HG03097 (cell line): ENCODE data around the gene CEACAM7.
"Not testable (repeated sequence)": the region's sequence is repeated elsewhere in the genome, so short reads cannot be mapped to it uniquely, and the experiment has no call there.

Experiments
- ATAC-seq: cut with Tn5 transposase; IDR thresholded peaks from one replicate; pipeline ENCODE4 v1.9.1; 2021; ENCODE audit not compliant: unreplicated experiment, low FRiP score

CEACAM7 gene

GRCh38 chr19:41688098-41688497 is at the start of gene CEACAM7:
Gene CEACAM7, minus strand, starts transcription at chr19:41688270. Its CDS starts 105 bp downstream, at chr19:41688165.
- no peak for ATAC-seq

GRCh38 chr19:41735071-41735600 is 47.1 kb upstream of the CEACAM7 start:
- no peak for ATAC-seq

- ATAC-seq = no peak
These were observed 46.5 kb upstream of the CEACAM7 start for GRCh38 chr19:41734585-41734984.

GRCh38 chr19:41734156-41734555 is 46.1 kb upstream of the CEACAM7 start:
- no peak for ATAC-seq

- no peak for ATAC-seq
These were observed 38.4 kb upstream of the CEACAM7 start for GRCh38 chr19:41726493-41726892.

- ATAC-seq = no peak
These were observed 32.0 kb upstream of the CEACAM7 start for GRCh38 chr19:41720103-41720502.

- no peak for ATAC-seq
These were observed 30.7 kb upstream of the CEACAM7 start for GRCh38 chr19:41718761-41719160.

GRCh38 chr19:41714598-41714997 is 26.5 kb upstream of the CEACAM7 start:
- ATAC-seq = no peak

GRCh38 chr19:41711376-41712261 is 23.5 kb upstream of the CEACAM7 start:
- no peak for ATAC-seq

GRCh38 chr19:41709951-41710645 is 22.0 kb upstream of the CEACAM7 start:
- no peak for ATAC-seq

GRCh38 chr19:41709516-41709915 is 21.4 kb upstream of the CEACAM7 start:
- ATAC-seq = not testable (repeated sequence)

- ATAC-seq = no peak
These were observed 20.4 kb upstream of the CEACAM7 start, which contains the start of gene CEACAM5 for GRCh38 chr19:41708481-41708880. Gene CEACAM5, plus strand, starts transcription at chr19:41708626. Its CDS starts 106 bp downstream, at chr19:41708732.

- no peak for ATAC-seq
These were observed 19.9 kb upstream of the CEACAM7 start for GRCh38 chr19:41707871-41708371.

GRCh38 chr19:41707502-41707812 is 19.4 kb upstream of the CEACAM7 start:
- no peak for ATAC-seq

GRCh38 chr19:41706741-41707501 is 18.9 kb upstream of the CEACAM7 start:
- peak; percentile 65 for ATAC-seq

- ATAC-seq = no peak
These were observed 17.5 kb upstream of the CEACAM7 start for GRCh38 chr19:41705393-41706174.

GRCh38 chr19:41703602-41704293 is 15.7 kb upstream of the CEACAM7 start:
- no peak for ATAC-seq

- ATAC-seq = no peak
These were observed 14.1 kb upstream of the CEACAM7 start for GRCh38 chr19:41702171-41702651.

- no peak for ATAC-seq
These were observed 13.5 kb upstream of the CEACAM7 start for GRCh38 chr19:41701401-41702075.
